C4-2B (cell line): ENCODE results near the gene SLC11A1.

Experiments used
- H3K27ac ChIP-seq: fragments of 450-650 bp; 2 replicates; pipeline ENCODE4 v1.5.1; 2017
- CTCF ChIP-seq: fragments of 450-650 bp; conservative IDR thresholded peaks from 2 replicates; pipeline ENCODE4 v1.5.1; 2017; ENCODE audit warnings: mild to moderate bottlenecking
- ZFX ChIP-seq: fragments of 450-650 bp; IDR thresholded peaks from 2 replicates; pipeline ENCODE4 v1.6.1; 2017

SLC11A1 gene

GRCh38 chr2:218395456-218395825, 13.4 kb downstream of the SLC11A1 start:
- TF ChIP-seq CTCF (no peak), ZFX (no peak)
- H3K27ac ChIP-seq = peak overlapping the region; percentile 95

GRCh38 chr2:218395826-218396687, 14.0 kb downstream of the SLC11A1 start:
- TF ChIP-seq ZFX (no peak), CTCF (peak; percentile 94)
- peak overlapping the region; percentile 95 for H3K27ac ChIP-seq

- peak overlapping the region; percentile 95 for H3K27ac ChIP-seq
- no peak for TF ChIP-seq CTCF
- TF ChIP-seq ZFX = no peak
Observed at GRCh38 chr2:218396688-218397462, 14.8 kb downstream of the SLC11A1 start.

GRCh38 chr2:218397463-218397819, 15.4 kb downstream of the SLC11A1 start:
- peak overlapping the region; percentile 95 for H3K27ac ChIP-seq
- TF ChIP-seq ZFX = no peak
- no peak for TF ChIP-seq CTCF

- peak overlapping the region; percentile 95 for H3K27ac ChIP-seq
- TF ChIP-seq CTCF (no peak), ZFX (no peak)
Observed at GRCh38 chr2:218397820-218398436, 15.9 kb downstream of the SLC11A1 start.

GRCh38 chr2:218398437-218399390, 16.6 kb downstream of the SLC11A1 start:
- TF ChIP-seq CTCF (no peak), ZFX (peak; percentile 22)
- H3K27ac ChIP-seq = peak overlapping the region; percentile 95
